ENCODE measurements around the gene AKR7A3. TPM values are rescaled to one million over a fixed set of nuclear protein-coding genes. Genes with fewer than 3 reads are reported as not detected.

Gene AKR7A3
- total RNA-seq, 2 experiments from 2014 or later, result 0.54 TPM

GRCh38 chr1:19325368-19325957 lies 36.9 kb upstream of the AKR7A3 start:
- intact Hi-C loops (cut with micrococcal nuclease), result no loop called here
- Mint-ChIP-seq H3K4me1 (ENCODE audit: low read depth) (no peaks in the 10 kb centered on the region), H3K27me3 (no peaks in the 10 kb centered on the region), H3K36me3 (ENCODE audit: low read depth) (no peaks in the 10 kb centered on the region), H3K27ac (no peak overlapping the region), H3K4me3 (no peak overlapping the region), H3K9me3 (no peaks in the 10 kb centered on the region)
- no peak for DNase-seq
- ChIA-PET POLR2A (no interaction called here), CTCF (no interaction called here)
- TF ChIP-seq CTCF (IDR thresholded peaks at IDR 0.05), result no peak
- no peak for ATAC-seq

GRCh38 chr1:19324665-19324990 lies 36.1 kb upstream of the AKR7A3 start:
- H3K4me1 Mint-ChIP-seq (ENCODE audit: low read depth), result no peaks in the 10 kb centered on the region
- no peak for DNase-seq
- CTCF ChIA-PET, result no interaction called here
- intact Hi-C loops (cut with micrococcal nuclease), result no loop called here
- no peak overlapping the region for H3K4me3 Mint-ChIP-seq
- POLR2A ChIA-PET, result no interaction called here
- H3K27ac Mint-ChIP-seq, result no peak overlapping the region
- ATAC-seq, result no peak
- no peaks in the 10 kb centered on the region for H3K27me3 Mint-ChIP-seq
- no peaks in the 10 kb centered on the region for H3K9me3 Mint-ChIP-seq
- TF ChIP-seq CTCF (IDR thresholded peaks at IDR 0.05), result no peak
- H3K36me3 Mint-ChIP-seq (ENCODE audit: low read depth), result no peaks in the 10 kb centered on the region

- ATAC-seq (no peak), DNase-seq (no peak)
- Mint-ChIP-seq H3K4me1 (ENCODE audit: low read depth) (no peaks in the 10 kb centered on the region), H3K36me3 (ENCODE audit: low read depth) (no peaks in the 10 kb centered on the region), H3K27ac (no peak overlapping the region), H3K4me3 (no peak overlapping the region), H3K27me3 (no peaks in the 10 kb centered on the region), H3K9me3 (no peaks in the 10 kb centered on the region)
- no peak for TF ChIP-seq CTCF (IDR thresholded peaks at IDR 0.05)
- ChIA-PET CTCF (no interaction called here), POLR2A (interaction anchor here (2.5 kb wide), 1 partner anchor 12 kb away, joined by 8 read pairs; the partner anchor contains the start of genes AKR7A2 and SLC66A1)
- intact Hi-C loops (cut with micrococcal nuclease), result no loop called here
Observed at GRCh38 chr1:19323987-19324664, 35.6 kb upstream of the AKR7A3 start.

DNA sequence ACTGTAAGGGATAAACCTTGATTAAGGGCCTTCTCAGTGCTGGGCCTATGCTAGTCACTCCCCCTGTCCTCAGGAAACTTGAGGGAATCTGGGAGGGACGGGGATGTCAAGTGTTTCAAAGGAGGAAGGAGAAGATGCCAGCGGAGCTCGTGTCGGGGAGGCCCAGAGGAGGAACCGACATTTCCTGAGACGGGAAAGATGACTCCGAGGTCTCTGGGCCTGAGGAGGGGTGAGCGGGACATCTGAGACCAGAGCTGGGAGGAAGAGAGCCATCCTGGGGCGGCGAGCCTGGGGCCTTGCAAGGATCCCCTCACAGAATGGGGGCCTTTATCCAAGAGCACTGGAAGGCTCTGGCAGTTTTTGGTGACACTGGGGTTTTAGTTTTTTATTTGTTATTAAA lies 33.9 kb upstream of the AKR7A3 start:
- Mint-ChIP-seq H3K9me3 (no peaks in the 10 kb centered on the region), H3K4me3 (no peak overlapping the region), H3K27ac (no peak overlapping the region), H3K27me3 (no peaks in the 10 kb centered on the region), H3K4me1 (ENCODE audit: low read depth) (no peaks in the 10 kb centered on the region), H3K36me3 (ENCODE audit: low read depth) (no peaks in the 10 kb centered on the region)
- CTCF ChIA-PET, result interaction anchor here (1.5 to 1.6 kb wide), 2 partner anchors 22 to 339 kb away, joined by 3 to 4 read pairs; no protein-coding TSS in a partner anchor
- TF ChIP-seq CTCF (IDR thresholded peaks at IDR 0.05), result no peak
- intact Hi-C loops (cut with micrococcal nuclease), result no loop called here
- ATAC-seq, result no peak
- POLR2A ChIA-PET, result interaction anchor here (2.5 kb wide), 1 partner anchor 10 kb away, joined by 8 read pairs; the partner anchor contains the start of genes AKR7A2 and SLC66A1
- no peak for DNase-seq

GRCh38 chr1:19321071-19321470 lies 32.5 kb upstream of the AKR7A3 start:
- POLR2A ChIA-PET, result interaction anchor here (0.6 kb wide), 1 partner anchor 9 kb away, joined by 3 read pairs; no protein-coding TSS in a partner anchor

More at GRCh38 chr1:19321071-19321470, 32.5 kb upstream of the AKR7A3 start:
- DNase-seq (no peak), ATAC-seq (no peak)
- intact Hi-C loops (cut with micrococcal nuclease), result no loop called here
- H3K9me3 Mint-ChIP-seq, result no peaks in the 10 kb centered on the region
- no peaks in the 10 kb centered on the region for H3K27me3 Mint-ChIP-seq
- CTCF ChIA-PET, result interaction anchor here (1.6 kb wide), 1 partner anchor 23 kb away, joined by 3 read pairs; no protein-coding TSS in a partner anchor
- H3K36me3 Mint-ChIP-seq (ENCODE audit: low read depth), result no peaks in the 10 kb centered on the region
- no peak overlapping the region for H3K27ac Mint-ChIP-seq
- no peak for TF ChIP-seq CTCF (IDR thresholded peaks at IDR 0.05)
- peaks cover under 1% of the 10 kb centered on the region for H3K4me1 Mint-ChIP-seq (ENCODE audit: low read depth)
- H3K4me3 Mint-ChIP-seq, result no peak overlapping the region
